SJSA1 (cell line): ENCODE results near the gene HSD17B1. TPM values are rescaled to one million over a fixed set of nuclear protein-coding genes. Genes with fewer than 3 reads are reported as not detected.

Experiments used
- DNase-seq, 2 experiments: peaks; one replicate each; pipeline ENCODE4 v3.0.0-alpha.2; 2015 to 2020; ENCODE audit warnings: low spot score in 2 of 2, low read depth in 1 of 2
- H3K27ac ChIP-seq: fragments of 250-450 bp; sonication (Bioruptor Pico); 2 replicates; pipeline ENCODE4 v1.5.1; 2020; ENCODE audit warnings: mild to moderate bottlenecking, moderate library complexity
- H3K27me3 ChIP-seq: fragments of 250-450 bp; sonication (Bioruptor Pico); replicated peaks from 2 replicates; pipeline ENCODE4 v1.5.1; 2020; ENCODE audit warnings: mild to moderate bottlenecking, moderate library complexity
- H3K36me3 ChIP-seq: fragments of 250-450 bp; sonication (Bioruptor Pico); 2 replicates; pipeline ENCODE4 v1.5.1; 2020; ENCODE audit warnings: mild to moderate bottlenecking
- H3K4me1 ChIP-seq: fragments of 250-450 bp; sonication (Bioruptor Pico); replicated peaks from 2 replicates; pipeline ENCODE4 v1.6.1; 2021; ENCODE audit warnings: mild to moderate bottlenecking
- H3K4me3 ChIP-seq: fragments of 250-450 bp; sonication (Bioruptor Pico); 2 replicates; pipeline ENCODE4 v1.5.1; 2020; ENCODE audit warnings: mild to moderate bottlenecking
- H3K9me3 ChIP-seq: fragments of 250-450 bp; sonication (Bioruptor Pico); replicated peaks from 2 replicates; pipeline ENCODE4 v1.5.1; 2020; ENCODE audit warnings: mild to moderate bottlenecking
- total RNA-seq: library from RNA; depleted of rRNA; stranded (reverse); fragments of >200 nt; shearing (Covaris generic); gene quantifications from 2 replicates; pipeline ENCODE4 v1.2.3, GENCODE V29; 2014; rRNA removed

The HSD17B1 gene
- total RNA-seq, 1 experiment from 2014 or later, result 0.13 TPM

GRCh38 chr17:42598905-42599304 lies 46.2 kb downstream of the HSD17B1 start:
- no peaks in the 10 kb centered on the region for H3K4me1 ChIP-seq
- peaks cover 4% of the 10 kb centered on the region; the same call in 1 of the 2 replicates for H3K36me3 ChIP-seq
- DNase-seq, result no peak
- H3K9me3 ChIP-seq, result no peaks in the 10 kb centered on the region
- no peak overlapping the region for H3K4me3 ChIP-seq
- no peaks in the 10 kb centered on the region for H3K27me3 ChIP-seq
- H3K27ac ChIP-seq, result no peak overlapping the region

- peaks cover 5% of the 10 kb centered on the region for H3K4me1 ChIP-seq
- no peak overlapping the region for H3K4me3 ChIP-seq
- no peaks in the 10 kb centered on the region for H3K9me3 ChIP-seq
- no peaks in the 10 kb centered on the region for H3K27me3 ChIP-seq
- H3K27ac ChIP-seq, result no peak overlapping the region
- DNase-seq, result no peak
- H3K36me3 ChIP-seq, result peaks cover 4% of the 10 kb centered on the region; the same call in 1 of the 2 replicates
Observed at GRCh38 chr17:42603318-42603717, 50.6 kb downstream of the HSD17B1 start.

Other genes starting within 250 kb of the HSD17B1 start
- 41.1 and 65.8 TPM in 2 replicates for gene STAT3, start 164.5 kb upstream of the HSD17B1 start, total RNA-seq
- 319 and 331 TPM in 2 replicates for gene CAVIN1, start 129.7 kb upstream of the HSD17B1 start, total RNA-seq
- 11.8 and 14.8 TPM in 2 replicates for gene ATP6V0A1, start 94.0 kb upstream of the HSD17B1 start, total RNA-seq
- gene NAGLU, start 16.7 kb upstream of the HSD17B1 start, total RNA-seq, result 16.2 and 26.8 TPM in 2 replicates
- 10.2 and 15.4 TPM in 2 replicates for gene COASY, start 9.2 kb downstream of the HSD17B1 start, total RNA-seq
- 20.1 and 35.0 TPM in 2 replicates for gene MLX, start 14.2 kb downstream of the HSD17B1 start, total RNA-seq
- 18.4 and 22.3 TPM in 2 replicates for gene PSMC3IP, start 24.8 kb downstream of the HSD17B1 start, total RNA-seq
- gene RETREG3, start 56.5 kb downstream of the HSD17B1 start, total RNA-seq, result 27.0 and 30.4 TPM in 2 replicates
- gene TUBG1, start 56.8 kb downstream of the HSD17B1 start, total RNA-seq, result 45.5 and 81.4 TPM in 2 replicates
- gene TUBG2, start 106.4 kb downstream of the HSD17B1 start, total RNA-seq, result 0.92 and 3.5 TPM in 2 replicates
- 3.8 and 8.8 TPM in 2 replicates for gene PLEKHH3, start 124.1 kb downstream of the HSD17B1 start, total RNA-seq
- gene CCR10, start 128.9 kb downstream of the HSD17B1 start, total RNA-seq, result not detected in 2 replicates
- gene CNTNAP1, start 129.6 kb downstream of the HSD17B1 start, total RNA-seq, result 0.34 and 1.1 TPM in 2 replicates
- gene EZH1, start 192.1 kb downstream of the HSD17B1 start, total RNA-seq, result 5.2 and 16.3 TPM in 2 replicates
- gene RAMP2, start 208.3 kb downstream of the HSD17B1 start, total RNA-seq, result not detected in 2 replicates
- 57.2 and 101 TPM in 2 replicates for gene VPS25, start 220.5 kb downstream of the HSD17B1 start, total RNA-seq
- gene WNK4, start 227.7 kb downstream of the HSD17B1 start, total RNA-seq, result 0.25 TPM in 1 of 2 replicates, not detected in the other
- 85.0 and 110 TPM in 2 replicates for gene COA3, start 245.8 kb downstream of the HSD17B1 start, total RNA-seq
- gene CNTD1, start 245.9 kb downstream of the HSD17B1 start, total RNA-seq, result 0.18 TPM in 1 of 2 replicates, not detected in the other